ENCODE results near the gene RAD51B. TPM values are rescaled to one million over a fixed set of nuclear protein-coding genes. Genes with fewer than 3 reads are reported as not detected.

RAD51B gene
- total RNA-seq, 1 experiment from 2014 or later = 7.2 TPM

DNA sequence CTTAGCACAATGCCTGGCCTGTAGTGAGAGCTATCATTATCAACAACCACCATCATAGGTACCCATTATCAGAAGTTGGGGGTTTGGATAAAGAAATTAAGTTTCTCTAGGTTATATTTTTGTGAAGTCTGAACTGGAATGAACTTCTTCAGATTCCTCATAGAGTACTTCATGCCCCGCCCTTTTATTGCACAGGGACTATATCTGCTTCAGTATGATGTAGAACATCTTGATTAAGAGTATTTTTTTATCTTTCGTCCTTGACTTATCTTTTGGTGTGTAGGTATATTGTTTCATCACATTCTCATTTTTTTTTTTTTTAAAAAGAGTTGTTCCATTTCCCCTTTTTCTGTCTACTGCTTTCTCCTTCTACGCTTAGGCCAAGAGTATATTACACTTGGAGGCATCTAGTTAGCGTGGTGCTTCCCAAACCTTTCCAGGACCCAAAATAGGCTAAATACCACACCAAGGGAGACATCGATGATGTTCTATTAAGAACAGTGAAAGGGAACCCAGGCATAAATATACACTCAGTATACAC lies 505.8 kb downstream of the RAD51B start:
- no peaks in the 10 kb centered on the region for H3K36me3 ChIP-seq
- no peak overlapping the region for H3K4me3 ChIP-seq
- no peak for DNase-seq
- no peaks in the 10 kb centered on the region for H3K27me3 ChIP-seq
- H3K9me3 ChIP-seq = no peaks in the 10 kb centered on the region

GRCh38 chr14:68327231-68327630 lies 507.7 kb downstream of the RAD51B start:
- no peak for DNase-seq
- no peaks in the 10 kb centered on the region for H3K36me3 ChIP-seq
- no peaks in the 10 kb centered on the region for H3K27me3 ChIP-seq
- H3K9me3 ChIP-seq = no peaks in the 10 kb centered on the region
- H3K4me3 ChIP-seq = no peak overlapping the region

- Histone ChIP-seq H3K9me3 (no peaks in the 10 kb centered on the region), H3K27me3 (no peaks in the 10 kb centered on the region), H3K4me3 (no peak overlapping the region), H3K36me3 (no peaks in the 10 kb centered on the region)
- DNase-seq = no peak
Observed at GRCh38 chr14:68328509-68328908, 508.9 kb downstream of the RAD51B start.

GRCh38 chr14:68331426-68331825 lies 511.8 kb downstream of the RAD51B start:
- DNase-seq = no peak
- Histone ChIP-seq H3K9me3 (no peaks in the 10 kb centered on the region), H3K27me3 (no peaks in the 10 kb centered on the region), H3K36me3 (no peaks in the 10 kb centered on the region), H3K4me3 (no peak overlapping the region)

DNA sequence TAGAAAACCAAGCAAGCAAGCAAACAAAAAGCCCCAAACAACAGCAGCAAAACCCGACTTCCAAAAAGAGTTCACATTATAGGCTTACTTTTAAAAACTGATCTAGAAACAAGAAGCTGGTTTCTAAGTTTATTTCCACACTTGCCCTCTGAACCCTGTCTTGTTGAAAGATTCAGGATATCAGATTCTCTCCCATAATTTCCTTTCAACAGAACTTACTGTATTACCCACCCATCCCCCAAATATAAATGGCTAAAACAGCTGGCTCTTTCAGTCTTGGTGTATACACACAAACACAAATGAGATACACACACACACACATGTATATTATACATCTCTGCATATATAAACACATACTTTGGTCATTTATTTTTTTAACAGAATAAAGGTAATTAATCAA lies 512.4 kb downstream of the RAD51B start:
- no peak for DNase-seq
- no peak overlapping the region for H3K4me3 ChIP-seq

GRCh38 chr14:68333262-68333661 lies 513.7 kb downstream of the RAD51B start:
- Histone ChIP-seq H3K27me3 (no peaks in the 10 kb centered on the region), H3K9me3 (no peaks in the 10 kb centered on the region), H3K4me3 (no peak overlapping the region), H3K36me3 (no peaks in the 10 kb centered on the region)
- no peak for DNase-seq

More for the DNA sequence above, 512.4 kb downstream of the RAD51B start:
- no peaks in the 10 kb centered on the region for H3K9me3 ChIP-seq
- H3K27me3 ChIP-seq = no peaks in the 10 kb centered on the region
- H3K36me3 ChIP-seq = no peaks in the 10 kb centered on the region

GRCh38 chr14:68335312-68335711 lies 515.7 kb downstream of the RAD51B start:
- DNase-seq = no peak
- Histone ChIP-seq H3K36me3 (no peaks in the 10 kb centered on the region), H3K27me3 (no peaks in the 10 kb centered on the region), H3K4me3 (no peak overlapping the region), H3K9me3 (no peaks in the 10 kb centered on the region)

GRCh38 chr14:68336165-68336564 lies 516.6 kb downstream of the RAD51B start:
- H3K27me3 ChIP-seq = no peaks in the 10 kb centered on the region
- no peaks in the 10 kb centered on the region for H3K36me3 ChIP-seq
- DNase-seq = no peak
- no peak overlapping the region for H3K4me3 ChIP-seq
- H3K9me3 ChIP-seq = no peaks in the 10 kb centered on the region

- H3K4me3 ChIP-seq = no peak overlapping the region
- H3K27me3 ChIP-seq = no peaks in the 10 kb centered on the region
- no peaks in the 10 kb centered on the region for H3K36me3 ChIP-seq
- no peaks in the 10 kb centered on the region for H3K9me3 ChIP-seq
- DNase-seq = no peak
Observed at GRCh38 chr14:68337279-68337678, 517.7 kb downstream of the RAD51B start.

DNA sequence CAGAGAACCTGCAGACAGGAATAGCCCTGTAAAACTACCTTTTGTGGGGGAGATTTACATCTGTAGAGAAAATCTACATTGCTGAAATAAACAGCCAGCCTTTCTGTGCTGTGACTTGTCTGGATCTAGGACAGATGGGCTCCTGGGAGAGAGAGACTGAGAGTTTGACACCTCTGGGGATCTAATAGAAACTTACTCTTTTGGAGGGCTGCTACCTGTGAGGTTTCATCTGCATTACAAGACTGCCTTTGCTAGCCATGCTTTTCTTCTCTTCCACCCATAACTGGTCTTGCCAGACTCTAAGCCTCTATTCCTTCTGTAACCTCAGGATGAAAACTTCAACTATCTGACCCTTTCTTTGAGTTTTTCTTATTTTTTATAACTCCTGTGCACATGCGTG lies 520.7 kb downstream of the RAD51B start:
- Histone ChIP-seq H3K9me3 (no peaks in the 10 kb centered on the region), H3K27me3 (no peaks in the 10 kb centered on the region), H3K4me3 (no peak overlapping the region), H3K36me3 (no peaks in the 10 kb centered on the region)
- DNase-seq = no peak

- no peaks in the 10 kb centered on the region for H3K9me3 ChIP-seq
- no peak overlapping the region for H3K4me3 ChIP-seq
- no peak for DNase-seq
- no peaks in the 10 kb centered on the region for H3K36me3 ChIP-seq
- H3K27me3 ChIP-seq = no peaks in the 10 kb centered on the region
Observed at GRCh38 chr14:68341411-68342212, 522.0 kb downstream of the RAD51B start.

DNA sequence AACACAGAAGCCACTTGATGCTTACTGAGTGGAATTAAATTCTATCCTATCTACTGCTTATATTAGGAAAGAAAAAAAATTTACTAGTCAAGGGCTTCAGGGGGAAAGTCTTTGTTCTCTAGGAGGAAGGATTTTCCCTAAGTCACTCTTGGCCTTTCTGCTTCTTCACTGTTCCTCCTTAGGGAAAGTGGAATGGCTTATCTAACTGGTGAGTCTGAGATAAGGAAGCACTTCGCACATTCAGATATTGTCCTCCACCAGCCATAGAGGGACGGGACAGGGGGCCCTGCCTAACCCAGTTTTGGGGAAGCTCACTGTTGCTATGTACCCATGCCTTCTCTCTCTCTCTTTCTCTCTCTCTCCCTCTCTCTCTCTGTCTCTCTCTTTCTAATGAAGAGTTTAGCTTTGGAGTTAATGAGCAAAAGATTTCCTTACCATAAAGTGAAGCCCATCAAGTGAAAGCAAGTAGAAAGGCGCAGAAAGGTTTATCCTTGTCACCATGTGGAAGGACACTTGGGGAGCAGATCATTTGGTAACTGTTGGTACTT lies 522.7 kb downstream of the RAD51B start:
- no peak for DNase-seq
- Histone ChIP-seq H3K36me3 (no peaks in the 10 kb centered on the region), H3K9me3 (no peaks in the 10 kb centered on the region), H3K27me3 (no peaks in the 10 kb centered on the region), H3K4me3 (no peak overlapping the region)

DNA sequence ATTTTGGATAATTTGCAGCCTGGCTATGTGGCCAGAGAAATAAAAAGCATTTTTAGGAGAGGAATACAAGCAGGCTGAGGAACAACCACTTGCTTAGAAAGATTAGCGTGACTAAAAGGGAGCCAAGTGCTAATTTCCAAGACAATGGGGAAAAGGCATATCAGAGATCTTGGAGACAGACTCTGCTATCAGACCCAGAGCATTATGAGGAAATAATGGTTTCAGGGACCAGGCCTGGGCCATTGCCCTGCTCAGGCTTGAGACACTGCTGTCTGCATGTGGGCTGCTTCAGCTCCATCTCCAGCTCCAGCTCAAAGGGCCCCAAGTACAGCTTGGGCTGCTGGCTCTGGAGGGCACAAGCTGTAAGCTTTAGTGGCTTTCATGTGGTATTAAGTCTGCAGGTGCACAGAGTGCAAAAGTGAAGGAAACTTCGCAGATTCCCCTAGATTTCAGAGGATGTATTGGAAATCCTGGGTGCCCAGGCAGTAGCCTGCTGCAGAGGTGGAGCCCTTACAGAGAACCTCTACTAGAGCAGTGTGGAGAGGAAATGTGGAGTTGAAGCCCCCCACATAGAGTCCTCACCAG lies 524.0 kb downstream of the RAD51B start:
- DNase-seq = no peak
- Histone ChIP-seq H3K27me3 (no peaks in the 10 kb centered on the region), H3K9me3 (no peaks in the 10 kb centered on the region), H3K4me3 (no peak overlapping the region), H3K36me3 (no peaks in the 10 kb centered on the region)

GRCh38 chr14:68345738-68346137 lies 526.2 kb downstream of the RAD51B start:
- Histone ChIP-seq H3K4me3 (no peak overlapping the region), H3K36me3 (no peaks in the 10 kb centered on the region), H3K9me3 (no peaks in the 10 kb centered on the region), H3K27me3 (no peaks in the 10 kb centered on the region)
- DNase-seq = peak; percentile 27

- Histone ChIP-seq H3K27me3 (no peaks in the 10 kb centered on the region), H3K36me3 (no peaks in the 10 kb centered on the region), H3K9me3 (no peaks in the 10 kb centered on the region), H3K4me3 (no peak overlapping the region)
- no peak for DNase-seq
Observed at GRCh38 chr14:68346556-68347343, 527.2 kb downstream of the RAD51B start.

DNA sequence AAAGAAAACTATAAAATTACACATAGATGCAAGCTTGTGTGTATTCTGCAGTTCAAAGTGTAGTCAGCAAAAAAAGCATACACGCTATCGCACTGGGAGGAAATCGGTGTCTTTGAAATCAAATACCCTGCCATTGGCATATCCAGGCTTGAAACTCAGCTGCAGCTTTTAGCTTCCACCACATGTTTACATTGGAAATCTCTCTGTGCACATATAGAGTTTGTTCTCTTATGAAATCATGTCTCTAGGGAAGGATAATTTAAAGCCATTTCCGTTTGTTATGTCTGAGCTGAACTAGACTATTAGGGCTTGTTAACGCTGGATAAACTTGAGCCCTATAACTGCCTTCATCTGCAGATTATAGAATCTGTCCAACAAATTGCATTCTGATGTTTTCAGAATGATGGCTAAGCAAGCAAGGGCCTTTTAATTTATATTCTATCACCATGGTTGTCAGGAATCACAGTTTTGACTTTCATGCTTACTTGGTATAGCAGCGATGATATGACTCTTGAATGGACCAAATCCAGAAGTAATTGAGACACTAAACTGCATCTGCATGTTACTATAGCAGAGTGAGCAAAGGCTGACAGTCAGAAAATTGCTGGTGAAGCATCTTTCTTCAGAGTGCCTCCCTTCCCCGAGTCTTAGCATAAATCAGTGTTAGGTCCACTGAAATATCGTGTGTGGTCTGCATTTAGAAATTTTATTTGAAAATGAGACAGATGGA lies 530.5 kb downstream of the RAD51B start:
- no peaks in the 10 kb centered on the region for H3K27me3 ChIP-seq
- H3K9me3 ChIP-seq = no peaks in the 10 kb centered on the region
- DNase-seq = no peak
- H3K36me3 ChIP-seq = no peaks in the 10 kb centered on the region
- no peak overlapping the region for H3K4me3 ChIP-seq

All from MG63 (cell line).